Stimulated activated CD8-positive, alpha-beta memory T cell treated with anti-CD3 and anti-CD28 coated beads, Interleukin-7, amount 100 ng/mL, for 48 hours (primary cell): Measurements from ENCODE around the gene ZFHX3.

Source experiments
- DNase-seq, 2 donors: peaks; one replicate each; pipeline ENCODE4 v3.0.0-alpha.2; 2020; ENCODE audit warnings: low read depth in 1 of 2; ENCODE audit errors: extremely low read depth in 1 of 2

ZFHX3 gene

GRCh38 chr16:73069581-73070262 is 21.8 kb upstream of the ZFHX3 start:
- DNase-seq: no peak

- no peak for DNase-seq
Observed at GRCh38 chr16:73068541-73069401, 20.8 kb upstream of the ZFHX3 start.

GRCh38 chr16:73067671-73068540 is 20.0 kb upstream of the ZFHX3 start:
- DNase-seq: no peak

- DNase-seq: no peak
Observed at GRCh38 chr16:73066927-73067670, 19.2 kb upstream of the ZFHX3 start.

- no peak for DNase-seq
Observed at GRCh38 chr16:73066331-73066926, 18.5 kb upstream of the ZFHX3 start.

- no peak for DNase-seq
Observed at GRCh38 chr16:73065632-73066330, 17.9 kb upstream of the ZFHX3 start.

GRCh38 chr16:73064994-73065545 is 17.1 kb upstream of the ZFHX3 start:
- DNase-seq: no peak

- DNase-seq: no peak
Observed at GRCh38 chr16:73064212-73064993, 16.5 kb upstream of the ZFHX3 start.

GRCh38 chr16:73063854-73064211 is 15.9 kb upstream of the ZFHX3 start:
- DNase-seq: no peak

GRCh38 chr16:73062743-73063733 is 15.1 kb upstream of the ZFHX3 start:
- no peak for DNase-seq

- DNase-seq: no peak
Observed at GRCh38 chr16:73062001-73062616, 14.2 kb upstream of the ZFHX3 start.

- no peak for DNase-seq
Observed at GRCh38 chr16:73060892-73061490, 13.1 kb upstream of the ZFHX3 start.

- no peak for DNase-seq
Observed at GRCh38 chr16:73059779-73060615, 12.1 kb upstream of the ZFHX3 start.

- DNase-seq: no peak
Observed at GRCh38 chr16:73058616-73059409, 10.9 kb upstream of the ZFHX3 start.

GRCh38 chr16:73058221-73058615 is 10.3 kb upstream of the ZFHX3 start:
- DNase-seq: no peak
